Smooth muscle cell (in vitro differentiated cells): Measurements from ENCODE around the gene DYNC1H1. TPM values are rescaled to one million over a fixed set of nuclear protein-coding genes. Genes with fewer than 3 reads are reported as not detected.
A peak's percentile ranks its signal among the peaks of the same experiment; 100 is the strongest.

ENCODE experiments used
- DNase-seq: peaks from one replicate; lab custom pipeline; 2025; ENCODE audit not compliant: unreplicated experiment; lab: John Stamatoyannopoulos, UW
- H2AFZ ChIP-seq: fragments of 200-600 bp; sonication (generic); 2 replicates; pipeline ENCODE4 v1.6.0; 2016; ENCODE audit warnings: antibody characterized with exemption, low read depth, mild to moderate bottlenecking
- H3F3A ChIP-seq: fragments of 200-600 bp; sonication (generic); 2 replicates; pipeline ENCODE4 v1.6.0; 2017; ENCODE audit warnings: antibody characterized with exemption, low read depth
- H3K27ac ChIP-seq: fragments of 200-600 bp; sonication (generic); 2 replicates; pipeline ENCODE4 v1.5.1; 2016; ENCODE audit warnings: low read depth, mild to moderate bottlenecking
- H3K27me3 ChIP-seq: fragments of 200-600 bp; sonication (generic); 2 replicates; pipeline ENCODE4 v1.6.1; 2016; ENCODE audit warnings: low read depth, mild to moderate bottlenecking
- H3K36me3 ChIP-seq: fragments of 200-600 bp; sonication (generic); 2 replicates; pipeline ENCODE4 v1.5.1; 2016; ENCODE audit warnings: low read depth
- H3K4me1 ChIP-seq: fragments of 200-600 bp; sonication (generic); 2 replicates; pipeline ENCODE4 v1.5.1; 2016; ENCODE audit warnings: low read depth
- H3K4me2 ChIP-seq: fragments of 200-600 bp; sonication (generic); 2 replicates; pipeline ENCODE4 v1.6.0; 2016; ENCODE audit warnings: mild to moderate bottlenecking
- H3K4me3 ChIP-seq: fragments of 200-600 bp; sonication (generic); 2 replicates; pipeline ENCODE4 v1.5.1; 2016; ENCODE audit warnings: mild to moderate bottlenecking
- H3K79me2 ChIP-seq: fragments of 200-600 bp; sonication (generic); 2 replicates; pipeline ENCODE4 v1.6.0; 2016; ENCODE audit warnings: low read depth, mild to moderate bottlenecking
- H3K9ac ChIP-seq: fragments of 200-600 bp; sonication (generic); 2 replicates; pipeline ENCODE4 v1.6.0; 2016; ENCODE audit warnings: low read depth
- H3K9me3 ChIP-seq: fragments of 200-600 bp; sonication (generic); replicated peaks from 2 replicates; pipeline ENCODE4 v1.5.1; 2016; ENCODE audit warnings: low read depth
- H4K20me1 ChIP-seq: fragments of 200-600 bp; sonication (generic); 2 replicates; pipeline ENCODE4 v1.6.0; 2016; ENCODE audit warnings: low read depth
- WGBS: methylation state at CpG from one replicate; pipeline ENCODE4 v1.1.7; 2016; ENCODE audit warnings: low lambda C conversion rate; 5-methylcytosine and 5-hydroxymethylcytosine counted together
- polyA plus RNA-seq: library from polyadenylated mRNA; unstranded; fragments of >200 nt; fragmentation: Nextera tagmentation; extraction: Ambion mirVana; gene quantifications from 2 replicates; pipeline ENCODE4 v1.2.1, GENCODE V29; 2016
- total RNA-seq: library from RNA; depleted of rRNA; stranded (reverse); fragments of >200 nt; gene quantifications from 2 replicates; pipeline ENCODE4 v1.2.3, GENCODE V29; 2014
- TF ChIP-seq, protein P1 (sequence below): fragments of 200-600 bp; sonication (generic); IDR thresholded peaks from 2 replicates; pipeline ENCODE4 v1.5.1; 2017; ENCODE audit warnings: borderline replicate concordance, mild to moderate bottlenecking, antibody characterized with exemption; ENCODE audit not compliant: insufficient read depth, poor library complexity, severe bottlenecking

The DYNC1H1 gene
- total and polyA plus RNA-seq, 2 experiments from 2014 or later, result 137 to 399 TPM

DNA sequence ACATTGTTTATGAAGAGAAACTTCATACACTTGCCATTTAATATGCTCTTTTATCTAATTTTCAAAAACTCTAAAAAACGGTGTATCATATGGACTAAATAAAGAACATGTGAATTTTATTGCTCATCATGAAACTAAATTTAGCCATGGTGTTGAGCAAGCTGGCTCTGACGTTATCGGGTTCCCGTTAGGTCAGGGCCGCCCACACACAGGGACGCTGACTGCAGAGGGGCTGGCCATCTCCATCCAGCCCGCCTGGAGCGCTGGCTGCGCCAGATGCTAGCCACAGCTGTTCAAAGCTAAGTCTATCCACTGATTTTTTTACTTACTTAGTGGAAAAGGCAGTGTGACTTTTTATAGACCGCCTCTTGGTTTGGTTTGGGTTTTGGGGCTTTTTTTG is 36.5 kb upstream of the DYNC1H1 start:
- H3K9ac ChIP-seq, result no peak overlapping the region
- H3F3A ChIP-seq, result peaks cover 7% of the 10 kb centered on the region
- peak; percentile 37 for DNase-seq
- H3K4me1 ChIP-seq, result no peaks in the 10 kb centered on the region
- H3K9me3 ChIP-seq, result no peaks in the 10 kb centered on the region
- H3K27me3 ChIP-seq, result no peaks in the 10 kb centered on the region
- H3K79me2 ChIP-seq, result no peaks in the 10 kb centered on the region
- no peaks in the 10 kb centered on the region for H3K36me3 ChIP-seq
- H3K4me2 ChIP-seq, result peak overlapping the region; percentile 39
- no peak overlapping the region for H2AFZ ChIP-seq
- TF ChIP-seq, protein P1, sequence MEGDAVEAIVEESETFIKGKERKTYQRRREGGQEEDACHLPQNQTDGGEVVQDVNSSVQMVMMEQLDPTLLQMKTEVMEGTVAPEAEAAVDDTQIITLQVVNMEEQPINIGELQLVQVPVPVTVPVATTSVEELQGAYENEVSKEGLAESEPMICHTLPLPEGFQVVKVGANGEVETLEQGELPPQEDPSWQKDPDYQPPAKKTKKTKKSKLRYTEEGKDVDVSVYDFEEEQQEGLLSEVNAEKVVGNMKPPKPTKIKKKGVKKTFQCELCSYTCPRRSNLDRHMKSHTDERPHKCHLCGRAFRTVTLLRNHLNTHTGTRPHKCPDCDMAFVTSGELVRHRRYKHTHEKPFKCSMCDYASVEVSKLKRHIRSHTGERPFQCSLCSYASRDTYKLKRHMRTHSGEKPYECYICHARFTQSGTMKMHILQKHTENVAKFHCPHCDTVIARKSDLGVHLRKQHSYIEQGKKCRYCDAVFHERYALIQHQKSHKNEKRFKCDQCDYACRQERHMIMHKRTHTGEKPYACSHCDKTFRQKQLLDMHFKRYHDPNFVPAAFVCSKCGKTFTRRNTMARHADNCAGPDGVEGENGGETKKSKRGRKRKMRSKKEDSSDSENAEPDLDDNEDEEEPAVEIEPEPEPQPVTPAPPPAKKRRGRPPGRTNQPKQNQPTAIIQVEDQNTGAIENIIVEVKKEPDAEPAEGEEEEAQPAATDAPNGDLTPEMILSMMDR, result no peak
- peak overlapping the region; percentile 76 for H3K27ac ChIP-seq
- H4K20me1 ChIP-seq, result peaks cover 8% of the 10 kb centered on the region
- WGBS, result 39% methylated on average over 10 of the region's 10 CpGs
- H3K4me3 ChIP-seq, result no peak overlapping the region

DNA sequence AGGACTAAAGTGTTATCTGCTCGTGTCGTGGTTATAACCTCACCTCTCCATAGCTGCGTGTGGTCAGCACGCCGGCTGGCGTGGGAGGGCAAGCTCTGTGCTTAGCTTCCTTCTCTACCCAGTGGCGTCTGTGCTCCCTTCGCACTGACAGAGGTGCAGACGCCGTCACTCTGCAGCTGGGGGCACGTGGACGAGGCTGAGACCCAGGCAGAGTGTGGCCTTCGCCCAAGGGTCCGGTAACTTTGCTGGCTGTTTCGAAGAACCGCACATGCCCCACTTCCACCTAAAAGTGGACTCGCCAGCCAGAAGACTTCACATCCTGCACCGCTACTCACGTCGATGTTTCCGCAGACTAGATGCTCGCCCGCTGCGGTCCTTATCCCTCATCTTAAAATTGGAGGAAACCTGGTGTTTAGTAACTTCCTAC is 35.9 kb upstream of the DYNC1H1 start:
- no peak overlapping the region for H3K9ac ChIP-seq
- no peaks in the 10 kb centered on the region for H3K4me1 ChIP-seq
- peaks cover 8% of the 10 kb centered on the region for H4K20me1 ChIP-seq
- DNase-seq, result no peak
- no peak overlapping the region for H2AFZ ChIP-seq
- TF ChIP-seq, protein P1, result no peak
- no peaks in the 10 kb centered on the region for H3K36me3 ChIP-seq
- no peaks in the 10 kb centered on the region for H3K27me3 ChIP-seq
- H3K9me3 ChIP-seq, result no peaks in the 10 kb centered on the region
- H3K4me2 ChIP-seq, result peak overlapping the region; percentile 39
- no peaks in the 10 kb centered on the region for H3K79me2 ChIP-seq
- H3F3A ChIP-seq, result peaks cover 7% of the 10 kb centered on the region
- 89% methylated on average over 24 of the region's 24 CpGs for WGBS
- H3K27ac ChIP-seq, result peak overlapping the region; percentile 64
- H3K4me3 ChIP-seq, result no peak overlapping the region

DNA sequence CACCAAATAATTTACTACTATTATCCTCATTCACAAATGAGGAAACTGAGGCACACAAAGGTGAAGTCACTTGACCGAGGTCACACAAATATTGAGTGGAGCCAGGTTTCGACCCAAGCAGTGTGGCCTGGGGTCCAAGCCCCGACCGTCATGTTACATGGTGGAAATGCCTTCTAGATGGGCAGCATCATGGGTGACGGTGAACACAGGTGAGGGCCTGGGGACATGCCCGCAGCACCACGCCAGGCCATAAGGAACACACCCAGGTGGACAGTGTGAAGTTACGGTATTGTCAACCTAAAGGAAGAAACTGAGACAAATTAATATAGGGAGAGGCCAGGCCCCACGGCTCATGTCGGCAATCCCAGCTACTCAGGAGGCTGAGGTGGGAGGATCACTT is 35.3 kb upstream of the DYNC1H1 start:
- no peak for DNase-seq

GRCh38 chr14:101929946-101930345 is 34.4 kb upstream of the DYNC1H1 start:
- Histone ChIP-seq H3K36me3 (no peaks in the 10 kb centered on the region), H3K4me3 (no peak overlapping the region), H3K4me1 (no peaks in the 10 kb centered on the region), H3K9ac (no peak overlapping the region), H2AFZ (no peak overlapping the region), H3K4me2 (no peak overlapping the region), H3K9me3 (no peaks in the 10 kb centered on the region), H3K27ac (no peak overlapping the region), H3K27me3 (no peaks in the 10 kb centered on the region), H3K79me2 (no peaks in the 10 kb centered on the region), H4K20me1 (peaks cover 8% of the 10 kb centered on the region), H3F3A (peaks cover 7% of the 10 kb centered on the region)
- TF ChIP-seq, protein P1, result no peak
- WGBS, result 95% methylated on average over 9 of the region's 9 CpGs
- DNase-seq, result no peak

More for the DNA sequence above, 35.3 kb upstream of the DYNC1H1 start:
- TF ChIP-seq, protein P1, result no peak
- no peaks in the 10 kb centered on the region for H3K9me3 ChIP-seq
- no peaks in the 10 kb centered on the region for H3K79me2 ChIP-seq
- H3K9ac ChIP-seq, result no peak overlapping the region
- 93% methylated on average over 10 of the region's 10 CpGs for WGBS
- H3K4me1 ChIP-seq, result no peaks in the 10 kb centered on the region
- no peaks in the 10 kb centered on the region for H3K36me3 ChIP-seq
- H3K4me3 ChIP-seq, result no peak overlapping the region
- H4K20me1 ChIP-seq, result peaks cover 8% of the 10 kb centered on the region
- peaks cover 7% of the 10 kb centered on the region for H3F3A ChIP-seq
- H3K4me2 ChIP-seq, result no peak overlapping the region
- H3K27me3 ChIP-seq, result no peaks in the 10 kb centered on the region
- H2AFZ ChIP-seq, result no peak overlapping the region
- no peak overlapping the region for H3K27ac ChIP-seq
